Uterus (tissue), 2 donors: ENCODE measurements around the gene WDR35.

Experiments used
- POLR2A ChIP-seq, 2 donors: fragments of 450-650 bp; IDR thresholded peaks; one replicate each; pipeline ENCODE4 v1.6.1; 2016; ENCODE audit warnings: antibody characterized with exemption in 2 of 2, mild to moderate bottlenecking in 1 of 2, moderate library complexity in 1 of 2
- TF ChIP-seq, protein P1 (sequence below), 4 experiments: fragments of 200-600 bp in 2 of 4; fragments of 450-650 bp in 2 of 4; sonication (generic) in 2 of 4; IDR thresholded peaks; one replicate each; pipeline ENCODE4 v1.5.1; 2016 to 2019; ENCODE audit warnings: antibody characterized with exemption in 4 of 4, mild to moderate bottlenecking in 2 of 4, moderate library complexity in 1 of 4

DNA sequence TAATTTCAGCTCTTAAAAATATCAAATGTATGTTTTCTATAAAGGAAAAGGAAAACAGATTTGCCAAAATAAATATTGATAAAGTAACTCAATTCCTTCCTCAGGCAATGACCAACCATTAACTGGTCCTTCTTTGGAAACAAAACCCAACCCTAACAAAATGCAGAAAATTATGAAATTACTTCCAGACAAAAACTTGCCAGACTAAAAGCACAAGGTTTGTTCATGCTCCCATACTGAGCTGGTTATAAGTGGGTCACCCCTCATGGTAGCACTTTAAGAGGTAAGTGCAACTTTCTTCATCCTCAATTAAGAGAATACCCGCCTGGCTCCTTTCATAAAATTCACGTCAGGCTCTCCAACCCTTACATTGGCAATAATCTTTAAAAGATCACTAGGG is 57.0 kb downstream of the WDR35 start:
- TF ChIP-seq, protein P1, sequence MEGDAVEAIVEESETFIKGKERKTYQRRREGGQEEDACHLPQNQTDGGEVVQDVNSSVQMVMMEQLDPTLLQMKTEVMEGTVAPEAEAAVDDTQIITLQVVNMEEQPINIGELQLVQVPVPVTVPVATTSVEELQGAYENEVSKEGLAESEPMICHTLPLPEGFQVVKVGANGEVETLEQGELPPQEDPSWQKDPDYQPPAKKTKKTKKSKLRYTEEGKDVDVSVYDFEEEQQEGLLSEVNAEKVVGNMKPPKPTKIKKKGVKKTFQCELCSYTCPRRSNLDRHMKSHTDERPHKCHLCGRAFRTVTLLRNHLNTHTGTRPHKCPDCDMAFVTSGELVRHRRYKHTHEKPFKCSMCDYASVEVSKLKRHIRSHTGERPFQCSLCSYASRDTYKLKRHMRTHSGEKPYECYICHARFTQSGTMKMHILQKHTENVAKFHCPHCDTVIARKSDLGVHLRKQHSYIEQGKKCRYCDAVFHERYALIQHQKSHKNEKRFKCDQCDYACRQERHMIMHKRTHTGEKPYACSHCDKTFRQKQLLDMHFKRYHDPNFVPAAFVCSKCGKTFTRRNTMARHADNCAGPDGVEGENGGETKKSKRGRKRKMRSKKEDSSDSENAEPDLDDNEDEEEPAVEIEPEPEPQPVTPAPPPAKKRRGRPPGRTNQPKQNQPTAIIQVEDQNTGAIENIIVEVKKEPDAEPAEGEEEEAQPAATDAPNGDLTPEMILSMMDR (IDR thresholded peaks at IDR 0.05): no peak
- TF ChIP-seq POLR2A (IDR thresholded peaks at IDR 0.05): no peak
